T-helper 1 cell treated with Interleukin-12 subunit alpha and Interleukin-12 subunit beta and Interleukin-4 antibody, amounts not matched to agents 30 μg/mL and 1 μg/mL, for 36 hours (primary cell): ENCODE measurements around the gene SETD1B.
A peak's percentile ranks its signal among the peaks of the same experiment; 100 is the strongest.

Experiments used
- H3K27ac Mint-ChIP-seq: one replicate; pipeline ENCODE4 v1.8.0; 2021; ENCODE audit warnings: mild to moderate bottlenecking, mixed read lengths
- H3K27me3 Mint-ChIP-seq: one replicate; pipeline ENCODE4 v1.8.0; 2021; ENCODE audit warnings: low read depth, mixed read lengths
- H3K36me3 Mint-ChIP-seq: one replicate; pipeline ENCODE4 v1.8.0; 2021; ENCODE audit warnings: low read depth, mixed read lengths
- H3K4me1 Mint-ChIP-seq: one replicate; pipeline ENCODE4 v1.8.0; 2021; ENCODE audit warnings: low read depth, mixed read lengths
- H3K4me3 Mint-ChIP-seq: one replicate; pipeline ENCODE4 v1.8.0; 2021; ENCODE audit warnings: mild to moderate bottlenecking, moderate library complexity, mixed read lengths
- H3K9me3 Mint-ChIP-seq: one replicate; pipeline ENCODE4 v1.8.0; 2021; ENCODE audit warnings: mixed read lengths

SETD1B gene

DNA sequence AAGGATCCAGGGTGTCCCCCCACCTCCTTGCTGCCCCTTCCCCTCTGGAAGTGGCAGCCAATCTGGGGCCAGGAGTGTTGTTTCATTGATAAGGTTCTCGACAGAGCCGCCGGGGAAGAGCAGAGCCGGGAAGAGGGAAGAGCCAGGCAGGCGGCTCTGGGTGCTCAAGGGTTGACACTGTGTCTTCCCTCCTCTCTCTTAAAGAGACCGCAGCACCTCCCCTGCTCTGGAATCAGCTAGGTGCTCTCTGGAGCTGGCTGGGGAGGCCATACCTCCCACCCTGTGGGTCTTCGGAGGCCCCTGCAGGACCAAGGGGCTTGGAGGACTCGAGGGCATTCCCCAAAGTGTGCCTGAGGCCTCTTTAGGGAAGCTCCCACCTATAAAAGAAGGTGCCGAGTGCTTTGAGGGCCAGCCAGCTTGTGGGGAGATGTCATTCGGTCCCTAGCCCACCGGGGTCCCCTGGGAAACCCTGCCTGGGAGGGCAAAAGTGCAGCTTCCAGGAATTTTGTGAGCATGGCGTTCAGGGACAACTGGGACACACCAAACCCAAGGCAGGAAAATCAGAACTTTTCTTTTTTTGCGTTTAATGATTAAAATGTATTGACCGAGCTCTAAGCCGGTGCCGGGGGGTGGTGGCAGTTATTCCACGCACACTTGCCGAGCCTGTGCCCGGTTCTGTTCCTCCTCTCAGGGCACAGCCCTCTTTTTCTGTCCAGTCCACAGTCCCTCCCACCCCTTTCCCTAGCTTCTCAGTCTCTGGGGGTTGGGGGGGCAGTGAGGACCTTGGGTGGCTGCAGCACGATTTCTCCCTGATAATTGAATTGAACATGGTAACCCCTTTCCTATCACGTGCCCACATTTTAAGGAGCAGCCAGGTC is 3.0 kb downstream of the SETD1B start:
- peak overlapping the region; percentile 66 for H3K27ac Mint-ChIP-seq
- peaks cover 35% of the 10 kb centered on the region for H3K36me3 Mint-ChIP-seq
- no peaks in the 10 kb centered on the region for H3K27me3 Mint-ChIP-seq
- H3K9me3 Mint-ChIP-seq = no peaks in the 10 kb centered on the region
- peak overlapping the region; percentile 90 for H3K4me3 Mint-ChIP-seq
- H3K4me1 Mint-ChIP-seq = peaks cover 30% of the 10 kb centered on the region

DNA sequence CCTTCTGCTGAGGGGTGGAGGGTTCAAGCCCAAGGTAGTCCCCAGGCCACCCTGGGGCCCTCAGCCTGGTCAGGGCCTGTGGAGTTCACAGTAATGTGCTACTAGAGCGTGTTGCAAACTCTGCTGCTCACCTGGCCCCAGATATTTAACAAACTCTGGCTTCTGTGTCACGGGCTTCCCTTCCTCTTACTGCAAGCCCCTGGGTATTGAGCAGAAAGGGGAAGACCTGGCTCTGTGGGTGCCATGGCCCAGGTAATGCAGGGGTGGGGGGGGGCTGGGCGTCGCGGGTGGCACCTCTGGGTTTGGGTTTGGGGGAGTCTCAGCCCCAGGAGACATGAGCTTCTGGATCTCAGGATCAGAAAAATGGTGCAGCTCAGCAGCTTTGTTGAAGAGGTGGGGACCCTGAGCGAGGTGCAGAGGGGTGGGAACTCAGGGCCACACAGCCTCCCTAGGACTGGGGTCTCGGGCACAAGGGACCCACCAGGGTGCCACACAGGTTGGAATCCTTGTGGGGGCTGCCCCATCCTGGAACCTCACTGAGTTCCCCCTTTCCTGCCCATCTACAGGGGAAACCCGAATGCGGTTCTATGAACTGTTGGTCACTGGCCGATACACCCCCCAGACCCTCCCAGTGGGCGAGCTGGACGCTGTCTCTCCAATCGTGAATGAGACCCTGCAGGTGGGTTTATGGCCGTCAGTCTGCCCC is 4.0 kb downstream of the SETD1B start:
- Mint-ChIP-seq H3K27me3 (no peaks in the 10 kb centered on the region), H3K27ac (no peak overlapping the region), H3K36me3 (peaks cover 33% of the 10 kb centered on the region), H3K9me3 (no peaks in the 10 kb centered on the region), H3K4me3 (no peak overlapping the region), H3K4me1 (peaks cover 26% of the 10 kb centered on the region)

GRCh38 chr12:121808623-121809022 is 4.8 kb downstream of the SETD1B start:
- Mint-ChIP-seq H3K9me3 (no peaks in the 10 kb centered on the region), H3K27me3 (no peaks in the 10 kb centered on the region), H3K27ac (no peak overlapping the region), H3K4me3 (no peak overlapping the region), H3K36me3 (peaks cover 35% of the 10 kb centered on the region), H3K4me1 (peaks cover 29% of the 10 kb centered on the region)

DNA sequence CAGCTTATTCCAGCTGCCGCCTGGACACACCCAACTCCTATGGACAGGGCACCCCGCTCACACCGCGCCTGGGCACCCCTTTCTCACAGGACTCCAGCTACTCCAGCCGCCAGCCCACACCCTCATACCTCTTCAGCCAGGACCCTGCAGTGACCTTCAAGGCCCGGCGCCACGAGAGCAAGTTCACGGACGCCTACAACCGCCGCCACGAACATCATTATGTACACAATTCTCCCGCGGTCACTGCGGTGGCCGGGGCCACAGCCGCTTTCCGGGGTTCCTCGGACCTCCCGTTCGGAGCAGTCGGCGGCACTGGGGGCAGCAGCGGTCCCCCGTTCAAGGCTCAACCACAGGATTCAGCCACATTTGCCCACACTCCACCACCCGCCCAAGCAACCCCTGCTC is 5.9 kb downstream of the SETD1B start:
- Mint-ChIP-seq H3K36me3 (peaks cover 35% of the 10 kb centered on the region), H3K27me3 (no peaks in the 10 kb centered on the region), H3K27ac (no peak overlapping the region), H3K9me3 (no peaks in the 10 kb centered on the region), H3K4me1 (peaks cover 31% of the 10 kb centered on the region), H3K4me3 (no peak overlapping the region)

GRCh38 chr12:121810234-121810817 is 6.5 kb downstream of the SETD1B start:
- H3K4me3 Mint-ChIP-seq = no peak overlapping the region
- no peak overlapping the region for H3K27ac Mint-ChIP-seq
- no peaks in the 10 kb centered on the region for H3K9me3 Mint-ChIP-seq
- H3K27me3 Mint-ChIP-seq = no peaks in the 10 kb centered on the region
- H3K36me3 Mint-ChIP-seq = peaks cover 35% of the 10 kb centered on the region
- peaks cover 32% of the 10 kb centered on the region for H3K4me1 Mint-ChIP-seq

- H3K36me3 Mint-ChIP-seq = peaks cover 36% of the 10 kb centered on the region
- H3K27me3 Mint-ChIP-seq = no peaks in the 10 kb centered on the region
- peak overlapping the region; percentile 35 for H3K27ac Mint-ChIP-seq
- peak overlapping the region; percentile 79 for H3K4me3 Mint-ChIP-seq
- H3K4me1 Mint-ChIP-seq = peaks cover 31% of the 10 kb centered on the region
- no peaks in the 10 kb centered on the region for H3K9me3 Mint-ChIP-seq
Measured at GRCh38 chr12:121810833-121811433, 7.1 kb downstream of the SETD1B start.

GRCh38 chr12:121811434-121812319 is 7.9 kb downstream of the SETD1B start:
- H3K36me3 Mint-ChIP-seq = peaks cover 39% of the 10 kb centered on the region
- no peaks in the 10 kb centered on the region for H3K27me3 Mint-ChIP-seq
- H3K27ac Mint-ChIP-seq = peak overlapping the region; percentile 72
- no peaks in the 10 kb centered on the region for H3K9me3 Mint-ChIP-seq
- peaks cover 25% of the 10 kb centered on the region for H3K4me1 Mint-ChIP-seq
- H3K4me3 Mint-ChIP-seq = peak overlapping the region; percentile 79

- Mint-ChIP-seq H3K36me3 (peaks cover 39% of the 10 kb centered on the region), H3K27me3 (no peaks in the 10 kb centered on the region), H3K4me1 (peaks cover 24% of the 10 kb centered on the region), H3K9me3 (no peaks in the 10 kb centered on the region), H3K4me3 (peak overlapping the region; percentile 79), H3K27ac (peak overlapping the region; percentile 28)
Measured at GRCh38 chr12:121812320-121812871, 8.6 kb downstream of the SETD1B start.

GRCh38 chr12:121812921-121813896 is 9.4 kb downstream of the SETD1B start:
- H3K27me3 Mint-ChIP-seq = no peaks in the 10 kb centered on the region
- H3K36me3 Mint-ChIP-seq = peaks cover 43% of the 10 kb centered on the region
- H3K4me1 Mint-ChIP-seq = peaks cover 24% of the 10 kb centered on the region
- H3K4me3 Mint-ChIP-seq = peak overlapping the region; percentile 79
- H3K27ac Mint-ChIP-seq = peak overlapping the region; percentile 81
- no peaks in the 10 kb centered on the region for H3K9me3 Mint-ChIP-seq

DNA sequence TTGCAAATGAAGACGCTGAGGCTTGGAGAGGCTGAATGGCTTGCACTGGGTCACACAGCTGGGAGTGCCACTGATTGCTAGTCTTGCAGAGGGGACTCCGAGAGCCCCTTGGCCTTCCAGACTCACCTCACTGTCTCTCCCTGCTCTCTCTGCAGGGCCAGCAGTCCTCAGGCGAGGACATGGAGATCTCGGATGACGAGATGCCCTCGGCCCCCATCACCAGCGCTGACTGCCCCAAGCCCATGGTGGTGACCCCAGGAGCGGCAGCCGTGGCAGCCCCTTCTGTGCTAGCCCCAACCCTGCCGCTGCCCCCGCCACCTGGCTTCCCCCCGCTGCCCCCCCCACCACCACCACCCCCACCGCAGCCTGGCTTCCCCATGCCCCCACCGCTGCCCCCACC is 10.1 kb downstream of the SETD1B start:
- Mint-ChIP-seq H3K36me3 (peaks cover 40% of the 10 kb centered on the region), H3K27ac (no peak overlapping the region), H3K27me3 (no peaks in the 10 kb centered on the region), H3K4me3 (no peak overlapping the region), H3K9me3 (no peaks in the 10 kb centered on the region), H3K4me1 (peaks cover 24% of the 10 kb centered on the region)

GRCh38 chr12:121814429-121815119 is 10.8 kb downstream of the SETD1B start:
- Mint-ChIP-seq H3K36me3 (peaks cover 38% of the 10 kb centered on the region), H3K4me1 (peaks cover 24% of the 10 kb centered on the region), H3K27me3 (no peaks in the 10 kb centered on the region), H3K9me3 (no peaks in the 10 kb centered on the region), H3K4me3 (no peak overlapping the region), H3K27ac (no peak overlapping the region)

GRCh38 chr12:121815263-121815662 is 11.5 kb downstream of the SETD1B start:
- Mint-ChIP-seq H3K27ac (no peak overlapping the region), H3K4me1 (peaks cover 24% of the 10 kb centered on the region), H3K9me3 (no peaks in the 10 kb centered on the region), H3K36me3 (peaks cover 35% of the 10 kb centered on the region), H3K27me3 (no peaks in the 10 kb centered on the region), H3K4me3 (no peak overlapping the region)
